Measurements from ENCODE around the gene MT1B. TPM values are rescaled to one million over a fixed set of nuclear protein-coding genes. Genes with fewer than 3 reads are reported as not detected.
A peak's percentile ranks its signal among the peaks of the same experiment; 100 is the strongest.

MT1B gene
- total and polyA plus RNA-seq, 2 of the 13 experiments (the other 11 are each of a cell fraction or from before 2014, with no cell fraction given), result 0.89 TPM; not detected in 1

- TF ChIP-seq ZNF746 (CRISPR knock-in tag; IDR thresholded peaks at IDR 0.05) (no peak), SAFB2 (CRISPR knock-in tag; IDR thresholded peaks at IDR 0.05; ENCODE audit: borderline replicate concordance, low read depth) (no peak), HNF4G (IDR thresholded peaks at IDR 0.05; ENCODE audit: borderline replicate concordance, low read depth, low read length) (no peak), HNF4G (CRISPR knock-in tag; IDR thresholded peaks at IDR 0.05; ENCODE audit: borderline replicate concordance, low read depth) (0 out of 2 replicates have a peak, but pooled peaks have one; percentile 14), ZBTB37 (CRISPR knock-in tag; IDR thresholded peaks at IDR 0.05) (no peak), KLF6 (CRISPR knock-in tag; IDR thresholded peaks at IDR 0.05) (no peak), ZNF556 (CRISPR knock-in tag; IDR thresholded peaks at IDR 0.05; ENCODE audit: borderline replicate concordance) (0 out of 2 replicates have a peak, but pooled peaks have one; percentile 19), FOXP1 (IDR thresholded peaks at IDR 0.05) (no peak), FOXP1 (CRISPR knock-in tag; IDR thresholded peaks at IDR 0.05) (no peak), ZNF468 (CRISPR knock-in tag; IDR thresholded peaks at IDR 0.05) (no peak), PCBP2 (optimal IDR thresholded peaks at IDR 0.05; ENCODE audit: low read depth, low read length, poor library complexity, severe bottlenecking) (no peak), ZNF614 (CRISPR knock-in tag; IDR thresholded peaks at IDR 0.05; ENCODE audit: borderline replicate concordance) (no peak), HOMEZ (CRISPR knock-in tag; IDR thresholded peaks at IDR 0.05; ENCODE audit: low read depth) (no peak)
- TF ChIP-seq, protein P1, sequence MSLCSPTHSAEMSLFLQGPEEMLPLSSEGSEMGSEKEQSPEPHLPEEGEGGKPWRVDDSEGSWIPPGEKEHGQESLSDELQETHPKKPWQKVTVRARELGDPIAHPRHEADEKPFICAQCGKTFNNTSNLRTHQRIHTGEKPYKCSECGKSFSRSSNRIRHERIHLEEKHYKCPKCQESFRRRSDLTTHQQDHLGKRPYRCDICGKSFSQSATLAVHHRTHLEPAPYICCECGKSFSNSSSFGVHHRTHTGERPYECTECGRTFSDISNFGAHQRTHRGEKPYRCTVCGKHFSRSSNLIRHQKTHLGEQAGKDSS (CRISPR knock-in tag; IDR thresholded peaks at IDR 0.05; ENCODE audit: borderline replicate concordance, low read depth), result no peak
- TF ChIP-seq, protein P2, sequence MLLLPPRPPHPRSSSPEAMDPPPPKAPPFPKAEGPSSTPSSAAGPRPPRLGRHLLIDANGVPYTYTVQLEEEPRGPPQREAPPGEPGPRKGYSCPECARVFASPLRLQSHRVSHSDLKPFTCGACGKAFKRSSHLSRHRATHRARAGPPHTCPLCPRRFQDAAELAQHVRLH (CRISPR knock-in tag; IDR thresholded peaks at IDR 0.05; ENCODE audit: borderline replicate concordance, low read depth), result no peak
- TF ChIP-seq, protein P3, sequence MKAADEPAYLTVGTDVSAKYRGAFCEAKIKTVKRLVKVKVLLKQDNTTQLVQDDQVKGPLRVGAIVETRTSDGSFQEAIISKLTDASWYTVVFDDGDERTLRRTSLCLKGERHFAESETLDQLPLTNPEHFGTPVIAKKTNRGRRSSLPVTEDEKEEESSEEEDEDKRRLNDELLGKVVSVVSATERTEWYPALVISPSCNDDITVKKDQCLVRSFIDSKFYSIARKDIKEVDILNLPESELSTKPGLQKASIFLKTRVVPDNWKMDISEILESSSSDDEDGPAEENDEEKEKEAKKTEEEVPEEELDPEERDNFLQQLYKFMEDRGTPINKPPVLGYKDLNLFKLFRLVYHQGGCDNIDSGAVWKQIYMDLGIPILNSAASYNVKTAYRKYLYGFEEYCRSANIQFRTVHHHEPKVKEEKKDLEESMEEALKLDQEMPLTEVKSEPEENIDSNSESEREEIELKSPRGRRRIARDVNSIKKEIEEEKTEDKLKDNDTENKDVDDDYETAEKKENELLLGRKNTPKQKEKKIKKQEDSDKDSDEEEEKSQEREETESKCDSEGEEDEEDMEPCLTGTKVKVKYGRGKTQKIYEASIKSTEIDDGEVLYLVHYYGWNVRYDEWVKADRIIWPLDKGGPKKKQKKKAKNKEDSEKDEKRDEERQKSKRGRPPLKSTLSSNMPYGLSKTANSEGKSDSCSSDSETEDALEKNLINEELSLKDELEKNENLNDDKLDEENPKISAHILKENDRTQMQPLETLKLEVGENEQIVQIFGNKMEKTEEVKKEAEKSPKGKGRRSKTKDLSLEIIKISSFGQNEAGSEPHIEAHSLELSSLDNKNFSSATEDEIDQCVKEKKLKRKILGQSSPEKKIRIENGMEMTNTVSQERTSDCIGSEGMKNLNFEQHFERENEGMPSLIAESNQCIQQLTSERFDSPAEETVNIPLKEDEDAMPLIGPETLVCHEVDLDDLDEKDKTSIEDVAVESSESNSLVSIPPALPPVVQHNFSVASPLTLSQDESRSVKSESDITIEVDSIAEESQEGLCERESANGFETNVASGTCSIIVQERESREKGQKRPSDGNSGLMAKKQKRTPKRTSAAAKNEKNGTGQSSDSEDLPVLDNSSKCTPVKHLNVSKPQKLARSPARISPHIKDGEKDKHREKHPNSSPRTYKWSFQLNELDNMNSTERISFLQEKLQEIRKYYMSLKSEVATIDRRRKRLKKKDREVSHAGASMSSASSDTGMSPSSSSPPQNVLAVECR (CRISPR knock-in tag; IDR thresholded peaks at IDR 0.05; ENCODE audit: borderline replicate concordance), result 0 out of 2 replicates have a peak, but pooled peaks have one; percentile 32
Observed at GRCh38 chr16:56682703-56683397, 31.2 kb downstream of the MT1B start (continued).
